Measurements from ENCODE around the gene TNRC6B.

Gene TNRC6B

GRCh38 chr22:40177738-40178416, at the start of gene TNRC6B:
Gene TNRC6B (plus strand): TSS chr22:40177925. CDS start chr22:40178136, 211 bp downstream.
- TF ChIP-seq CTCF (IDR thresholded peaks at IDR 0.05; ENCODE audit: borderline replicate concordance, insufficient read depth, low read depth, low read length), result no peak
- H3K4me3 ChIP-seq (ENCODE audit: low read depth, low read length), result peak within 1 kb of the TSS; percentile 66

GRCh38 chr22:40128989-40129388, 48.7 kb upstream of the TNRC6B start:
- TF ChIP-seq CTCF (IDR thresholded peaks at IDR 0.05; ENCODE audit: borderline replicate concordance, insufficient read depth, low read depth, low read length), result no peak
- no peak overlapping the region for H3K4me3 ChIP-seq (ENCODE audit: low read depth, low read length)

- no peak for TF ChIP-seq CTCF (IDR thresholded peaks at IDR 0.05; ENCODE audit: borderline replicate concordance, insufficient read depth, low read depth, low read length)
- H3K4me3 ChIP-seq (ENCODE audit: low read depth, low read length), result no peak overlapping the region
Observed at GRCh38 chr22:40137132-40137531, 40.6 kb upstream of the TNRC6B start.

- no peak for TF ChIP-seq CTCF (IDR thresholded peaks at IDR 0.05; ENCODE audit: borderline replicate concordance, insufficient read depth, low read depth, low read length)
- H3K4me3 ChIP-seq (ENCODE audit: low read depth, low read length), result no peak overlapping the region
Observed at GRCh38 chr22:40138866-40139265, 38.9 kb upstream of the TNRC6B start.

GRCh38 chr22:40147388-40148176, 30.1 kb upstream of the TNRC6B start:
- H3K4me3 ChIP-seq (ENCODE audit: low read depth, low read length), result no peak overlapping the region

GRCh38 chr22:40153192-40153591, 24.5 kb upstream of the TNRC6B start:
- TF ChIP-seq CTCF (IDR thresholded peaks at IDR 0.05; ENCODE audit: borderline replicate concordance, insufficient read depth, low read depth, low read length), result no peak

More at GRCh38 chr22:40147388-40148176, 30.1 kb upstream of the TNRC6B start:
- no peak for TF ChIP-seq CTCF (IDR thresholded peaks at IDR 0.05; ENCODE audit: borderline replicate concordance, insufficient read depth, low read depth, low read length)

GRCh38 chr22:40153705-40154104, 24.0 kb upstream of the TNRC6B start:
- H3K4me3 ChIP-seq (ENCODE audit: low read depth, low read length), result no peak overlapping the region
- no peak for TF ChIP-seq CTCF (IDR thresholded peaks at IDR 0.05; ENCODE audit: borderline replicate concordance, insufficient read depth, low read depth, low read length)

More at GRCh38 chr22:40153192-40153591, 24.5 kb upstream of the TNRC6B start:
- no peak overlapping the region for H3K4me3 ChIP-seq (ENCODE audit: low read depth, low read length)
